G401 (cell line): ENCODE results near the gene FKBP15. TPM values are rescaled to one million over a fixed set of nuclear protein-coding genes. Genes with fewer than 3 reads are reported as not detected.
"Not testable (repeated sequence)": the region's sequence is repeated elsewhere in the genome, so short reads cannot be mapped to it uniquely, and the experiment has no call there.

Source experiments
- DNase-seq: peaks from one replicate; pipeline ENCODE4 v3.0.0-alpha.2; 2015; ENCODE audit warnings: low spot score
- in situ Hi-C: cut with HindIII; loops from 2 replicates; pipeline ENCODE4 v1.10.0; 2016; ENCODE audit warnings: low sequenced_read_pairs, mixed read lengths
- total RNA-seq: library from RNA; depleted of rRNA; stranded (reverse); fragments of >200 nt; shearing (Covaris generic); gene quantifications from 2 replicates; pipeline ENCODE4 v1.2.3, GENCODE V29; 2014; rRNA removed

Gene FKBP15
- total RNA-seq, 1 experiment from 2014 or later, result 7.7 TPM

- in situ Hi-C loops, result no loop called here
- DNase-seq, result no peak
Measured at GRCh38 chr9:113125386-113126035, 95.6 kb downstream of the FKBP15 start.

- DNase-seq, in situ Hi-C loops: not testable (repeated sequence)
Measured at GRCh38 chr9:113118829-113119228, 102.2 kb downstream of the FKBP15 start.

Other genes with a start within 250 kb of the FKBP15 start
- not detected in 2 replicates for gene ZNF883, start 209.1 kb downstream of the FKBP15 start, total RNA-seq
- gene ZFP37, start 164.6 kb downstream of the FKBP15 start, total RNA-seq, result 3.4 and 5.4 TPM in 2 replicates
- gene SLC31A2, start 70.3 kb downstream of the FKBP15 start, total RNA-seq, result 4.4 and 7.0 TPM in 2 replicates
- 18.0 and 24.5 TPM in 2 replicates for gene SLC31A1, start 267 bp upstream of the FKBP15 start, total RNA-seq
- 46.5 and 53.3 TPM in 2 replicates for gene CDC26, start 54.3 kb upstream of the FKBP15 start, total RNA-seq
- 51.8 and 52.9 TPM in 2 replicates for gene PRPF4, start 54.4 kb upstream of the FKBP15 start, total RNA-seq
- not detected in 2 replicates for gene RNF183, start 82.1 kb upstream of the FKBP15 start, total RNA-seq
- 1.9 and 3.3 TPM in 2 replicates for gene WDR31, start 119.0 kb upstream of the FKBP15 start, total RNA-seq
- 0.64 TPM in 1 of 2 replicates, not detected in the other for gene BSPRY, start 128.3 kb upstream of the FKBP15 start, total RNA-seq
- 26.1 and 26.3 TPM in 2 replicates for gene HDHD3, start 155.7 kb upstream of the FKBP15 start, total RNA-seq
- gene ALAD, start 180.0 kb upstream of the FKBP15 start, total RNA-seq, result 11.3 and 13.7 TPM in 2 replicates
- 94.5 and 116 TPM in 2 replicates for gene POLE3, start 189.4 kb upstream of the FKBP15 start, total RNA-seq
- gene C9orf43, start 189.5 kb upstream of the FKBP15 start, total RNA-seq, result 1.3 TPM in 1 of 2 replicates, not detected in the other
- gene RGS3, start 242.4 kb upstream of the FKBP15 start, total RNA-seq, result 117 and 144 TPM in 2 replicates